NCI-H345 treated with DMSO at 0.1 percent for 48 hours (cell line): Measurements from ENCODE around the gene CCDC9B.

ENCODE experiments used
- DNase-seq: peaks from one replicate; lab custom pipeline; 2025; ENCODE audit not compliant: unreplicated experiment; lab: John Stamatoyannopoulos, UW

Gene CCDC9B

GRCh38 chr15:40345867-40346578 lies 5.3 kb upstream of the CCDC9B start:
- DNase-seq: no peak

- no peak for DNase-seq
These were observed 4.6 kb upstream of the CCDC9B start for GRCh38 chr15:40345225-40345866.

- DNase-seq: peak; percentile 18
These were observed 3.9 kb upstream of the CCDC9B start for GRCh38 chr15:40344631-40345120.

GRCh38 chr15:40344217-40344616 lies 3.5 kb upstream of the CCDC9B start:
- no peak for DNase-seq

- DNase-seq: no peak
These were observed 2.8 kb upstream of the CCDC9B start for GRCh38 chr15:40343512-40343911.

- no peak for DNase-seq
These were observed 1.9 kb upstream of the CCDC9B start for GRCh38 chr15:40342416-40343320.

- no peak for DNase-seq
These were observed 550 bp downstream of the CCDC9B start for GRCh38 chr15:40340038-40340739.

- DNase-seq: no peak
These were observed 1.2 kb downstream of the CCDC9B start for GRCh38 chr15:40339621-40339945.

- no peak for DNase-seq
These were observed 1.7 kb downstream of the CCDC9B start for GRCh38 chr15:40338921-40339620.

- peak; percentile 24 for DNase-seq
These were observed 2.6 kb downstream of the CCDC9B start for GRCh38 chr15:40338041-40338657.

GRCh38 chr15:40337597-40337996 lies 3.1 kb downstream of the CCDC9B start:
- no peak for DNase-seq

- DNase-seq: no peak
These were observed 4.0 kb downstream of the CCDC9B start for GRCh38 chr15:40336744-40337122.

GRCh38 chr15:40335938-40336743 lies 4.6 kb downstream of the CCDC9B start:
- no peak for DNase-seq

- no peak for DNase-seq
These were observed 5.6 kb downstream of the CCDC9B start for GRCh38 chr15:40334941-40335795.

- no peak for DNase-seq
These were observed 6.2 kb downstream of the CCDC9B start for GRCh38 chr15:40334541-40334940.

- DNase-seq: no peak
These were observed 6.7 kb downstream of the CCDC9B start for GRCh38 chr15:40333922-40334492.

- DNase-seq: no peak
These were observed 8.5 kb downstream of the CCDC9B start for GRCh38 chr15:40332113-40332781.
